Astrocyte of the cerebellum (primary cell): ENCODE results near the gene WNT7B.
A peak's percentile ranks its signal among the peaks of the same experiment; 100 is the strongest.

Experiments
- DNase-seq: peaks from one replicate; pipeline ENCODE4 v3.0.0-alpha.2; 2011; ENCODE audit warnings: low read depth
- H3K4me3 ChIP-seq: 2 replicates; pipeline ENCODE4 v1.5.1; 2011; ENCODE audit warnings: mild to moderate bottlenecking, low read depth, low read length, moderate library complexity
- in situ Hi-C: cut with HindIII; loops from 2 replicates; pipeline ENCODE4 v1.10.0; 2017; ENCODE audit warnings: low sequenced_read_pairs
- TF ChIP-seq, protein P1 (sequence below): IDR thresholded peaks from 2 replicates; pipeline ENCODE4 v1.5.1; 2012; ENCODE audit warnings: low read length, low read depth, moderate library complexity, mild to moderate bottlenecking; ENCODE audit errors: missing control alignments

WNT7B gene

DNA sequence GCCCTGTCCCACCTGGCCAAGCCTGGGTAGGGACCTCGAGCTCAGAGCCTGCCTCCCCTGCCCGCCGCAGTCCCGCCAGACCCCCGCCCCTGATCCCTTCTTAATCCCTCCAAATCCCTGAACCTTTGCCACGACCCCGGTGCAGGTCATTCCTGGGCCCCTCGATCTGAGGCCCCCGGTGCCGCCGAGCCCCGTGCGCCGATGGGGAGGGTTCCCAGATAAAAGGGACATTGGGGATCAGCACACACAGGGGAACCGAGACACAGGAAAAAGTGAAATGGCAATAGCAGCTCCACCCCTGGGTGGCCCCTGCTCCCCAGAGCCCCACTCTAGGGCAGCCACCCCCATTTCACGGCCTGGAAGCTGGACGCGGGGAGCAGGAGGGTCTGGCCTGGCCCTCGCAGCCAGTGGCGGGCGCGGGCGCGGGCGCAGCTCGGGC lies 1.3 kb upstream of the WNT7B start:
- in situ Hi-C loops = no loop called here
- peak overlapping the region; percentile 56 for H3K4me3 ChIP-seq
- no peak for DNase-seq
- TF ChIP-seq, protein P1, sequence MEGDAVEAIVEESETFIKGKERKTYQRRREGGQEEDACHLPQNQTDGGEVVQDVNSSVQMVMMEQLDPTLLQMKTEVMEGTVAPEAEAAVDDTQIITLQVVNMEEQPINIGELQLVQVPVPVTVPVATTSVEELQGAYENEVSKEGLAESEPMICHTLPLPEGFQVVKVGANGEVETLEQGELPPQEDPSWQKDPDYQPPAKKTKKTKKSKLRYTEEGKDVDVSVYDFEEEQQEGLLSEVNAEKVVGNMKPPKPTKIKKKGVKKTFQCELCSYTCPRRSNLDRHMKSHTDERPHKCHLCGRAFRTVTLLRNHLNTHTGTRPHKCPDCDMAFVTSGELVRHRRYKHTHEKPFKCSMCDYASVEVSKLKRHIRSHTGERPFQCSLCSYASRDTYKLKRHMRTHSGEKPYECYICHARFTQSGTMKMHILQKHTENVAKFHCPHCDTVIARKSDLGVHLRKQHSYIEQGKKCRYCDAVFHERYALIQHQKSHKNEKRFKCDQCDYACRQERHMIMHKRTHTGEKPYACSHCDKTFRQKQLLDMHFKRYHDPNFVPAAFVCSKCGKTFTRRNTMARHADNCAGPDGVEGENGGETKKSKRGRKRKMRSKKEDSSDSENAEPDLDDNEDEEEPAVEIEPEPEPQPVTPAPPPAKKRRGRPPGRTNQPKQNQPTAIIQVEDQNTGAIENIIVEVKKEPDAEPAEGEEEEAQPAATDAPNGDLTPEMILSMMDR = no peak

- H3K4me3 ChIP-seq = no peak overlapping the region
- in situ Hi-C loops = no loop called here
- TF ChIP-seq, protein P1 = no peak
- DNase-seq = no peak
Measured at GRCh38 chr22:45977551-45978274, 751 bp upstream of the WNT7B start.

DNA sequence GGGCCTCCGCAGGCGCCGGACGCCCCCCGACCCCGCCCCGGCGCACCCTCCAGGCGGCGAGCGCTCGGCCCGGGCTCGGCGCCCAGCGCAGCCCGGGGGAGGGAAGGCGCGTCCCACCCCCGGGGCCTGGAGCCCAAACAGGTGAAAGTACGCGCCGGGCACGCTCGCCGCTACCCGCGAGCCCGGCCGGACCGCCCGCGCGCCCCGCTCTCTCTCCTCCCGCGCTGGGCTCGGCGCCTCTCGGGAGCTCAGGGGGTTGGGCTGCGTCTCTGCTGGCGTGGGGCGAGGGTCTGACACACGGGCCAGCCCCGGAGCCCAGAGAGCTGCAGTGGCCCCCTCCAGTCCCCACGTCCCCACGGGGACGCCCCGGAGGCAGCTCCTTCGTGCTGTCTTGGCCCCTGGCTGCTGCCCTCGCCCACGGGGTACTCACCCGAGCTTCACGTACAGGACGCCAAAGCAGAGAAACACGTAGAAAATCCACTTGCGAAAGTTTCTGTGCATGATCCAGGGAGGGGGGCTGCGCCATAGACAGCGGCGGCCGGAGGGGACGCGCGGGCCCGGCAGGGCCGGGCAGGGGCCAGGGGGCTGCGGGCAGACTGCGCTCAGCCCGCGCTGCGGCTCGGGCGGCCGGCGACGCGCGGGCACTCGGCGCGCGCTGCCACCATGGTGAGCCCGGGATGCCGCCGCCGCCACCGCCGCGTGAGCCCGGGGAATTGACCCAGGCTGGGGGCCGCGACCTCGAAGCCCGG lies 534 bp downstream of the WNT7B start:
- H3K4me3 ChIP-seq = peak overlapping the region; percentile 43
- in situ Hi-C loops = no loop called here
- TF ChIP-seq, protein P1 = no peak
- DNase-seq = no peak

- TF ChIP-seq, protein P1 = no peak
- peak overlapping the region; percentile 17 for H3K4me3 ChIP-seq
- in situ Hi-C loops = no loop called here
- DNase-seq = no peak
Measured at GRCh38 chr22:45975164-45976161, 1.5 kb downstream of the WNT7B start.

DNA sequence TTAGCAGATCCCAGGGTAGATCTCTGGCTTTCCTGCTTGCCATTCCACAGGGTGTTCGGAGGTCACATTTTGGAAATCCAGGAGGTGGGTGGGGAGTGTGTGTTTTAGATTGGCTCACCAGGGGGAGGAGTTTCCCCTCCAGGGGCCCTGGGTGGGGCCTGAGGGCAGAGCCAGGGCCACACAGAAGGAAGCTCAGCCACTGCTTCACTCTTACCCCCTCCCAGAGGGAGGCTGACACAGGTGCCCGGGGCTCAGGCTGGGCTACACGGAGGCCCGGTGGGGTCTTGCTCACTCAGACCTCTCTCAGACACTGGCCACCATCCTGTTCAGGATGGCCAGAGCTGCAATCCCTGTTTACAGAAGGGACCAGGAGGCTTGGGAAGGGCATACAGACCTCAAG lies 2.5 kb downstream of the WNT7B start:
- in situ Hi-C loops = no loop called here
- no peak overlapping the region for H3K4me3 ChIP-seq

More for the DNA sequence above, 2.5 kb downstream of the WNT7B start:
- no peak for DNase-seq
- TF ChIP-seq, protein P1 = no peak
